Heart left ventricle (tissue), 16 donors: ENCODE results near the gene MMAB. TPM values are rescaled to one million over a fixed set of nuclear protein-coding genes. Genes with fewer than 3 reads are reported as not detected.

Source experiments
- ATAC-seq, 4 donors: fragments of 200-7000 bp; cut with Tn5 transposase; one replicate each; pipeline ENCODE4 v1.9.1; 2020 to 2022; ENCODE audit warnings: moderate library complexity in 4 of 4, mild to moderate bottlenecking in 3 of 4, moderate number of reproducible peaks in 1 of 4
- DNase-seq, 5 donors: peaks; one replicate each; pipeline ENCODE4 v3.0.0-alpha.2; 2020
- H3K27ac ChIP-seq, 12 donors: fragments of 200-600 bp; sonication (generic) in 4 of 12; one replicate each; pipeline versions ENCODE4 v1.5.0 to v1.8.0; 2016 to 2022; ENCODE audit warnings: mild to moderate bottlenecking in 2 of 12
- H3K27me3 ChIP-seq, 9 donors: fragments of 200-600 bp; sonication (generic) in 2 of 9; one replicate each; pipeline versions ENCODE4 v1.5.1 to v1.8.0; 2016 to 2022; ENCODE audit warnings: mild to moderate bottlenecking in 3 of 9
- H3K36me3 ChIP-seq, 9 donors: fragments of 200-600 bp; sonication (generic) in 2 of 9; one replicate each; pipeline versions ENCODE4 v1.5.0 to v1.8.0; 2018 to 2022; ENCODE audit warnings: mild to moderate bottlenecking in 2 of 9
- H3K4me1 ChIP-seq, 12 donors: fragments of 200-600 bp; sonication (generic) in 4 of 12; one replicate each; pipeline versions ENCODE4 v1.5.0 to v1.8.0; 2016 to 2022; ENCODE audit warnings: mild to moderate bottlenecking in 3 of 12
- H3K4me3 ChIP-seq, 12 donors: fragments of 200-600 bp; sonication (generic) in 4 of 12; one replicate each; pipeline versions ENCODE4 v1.5.0 to v1.8.0; 2017 to 2022; ENCODE audit warnings: mild to moderate bottlenecking in 9 of 12, moderate library complexity in 4 of 12
- H3K9me3 ChIP-seq, 12 donors: fragments of 200-600 bp; sonication (generic) in 4 of 12; one replicate each; pipeline versions ENCODE4 v1.5.0 to v1.8.0; 2016 to 2022; ENCODE audit warnings: mild to moderate bottlenecking in 1 of 12
- CTCF ChIP-seq, 12 donors: fragments of 200-600 bp; sonication (generic) in 4 of 12; IDR thresholded peaks; one replicate each; pipeline versions ENCODE4 v1.5.0 to v1.8.0; 2018 to 2022; ENCODE audit warnings: antibody characterized with exemption in 12 of 12, mild to moderate bottlenecking in 5 of 12
- POLR2A ChIP-seq, 2 donors: fragments of 450-650 bp; IDR thresholded peaks; one replicate each; pipeline ENCODE4 v1.6.1; 2017; ENCODE audit warnings: antibody characterized with exemption in 2 of 2, mild to moderate bottlenecking in 2 of 2, moderate library complexity in 2 of 2
- WGBS, 4 donors: extraction: QIAGEN DNeasy Blood & Tissue Kit in 2 of 4; methylation state at CpG; one replicate each; pipeline versions ENCODE4 v1.1.5 to v1.1.7; 2013 to 2018; 5-methylcytosine and 5-hydroxymethylcytosine counted together
- intact Hi-C, 10 donors: fragments of 100-400 bp; cut with DNase I; formaldehyde crosslinking; loops; one replicate each; pipeline versions ENCODE4 v1.11.1 to v1.14.2; 2022
- long read RNA-seq, 3 donors: library from polyadenylated mRNA; unstranded; transcript quantifications; one replicate each; pipeline ENCODE4 v2.0.0, GENCODE V29; 2020 to 2021
- polyA plus RNA-seq, 2 donors: library from polyadenylated mRNA; stranded (reverse); fragments of 200-250 nt; gene quantifications; one replicate each; pipeline ENCODE4 v1.2.3, GENCODE V29; 2013
- total RNA-seq, 9 donors: library from RNA; depleted of rRNA in 2 of 9; stranded (reverse); fragments of >200 nt in 2 of 9; fragmentation: NEBNext Ultra II Directional in 3 of 9; extraction: Animal tissue kit (Norgen Biotek cat#: 25700) in 3 of 9; gene quantifications; one replicate each; pipeline versions ENCODE4 v1.1.0 to v1.2.4, GENCODE V29; 2016 to 2023
- donor health status: ischemic (EF 13 %, LVEDD 7.1; RV severe dilation, severe dysfunction).
- donor health status: healthy with polysubstance abuse.
- donor health status: DM: no; HTN: yes; CAD: no.
- donor health status: DM: no; HTN: no; CAD: no.
- donor health status: ischemic (EF 25% LVEDD 6.9; RV normal size, moderate dysfunction).
- donor health status: ischemic (EF 25% LVEDD 5.7; RV mildly dilated, moderate dysfunction).
- donor health status: healthy.
- donor health status: DM: yes; HTN: yes; CAD: no.
- donor health status: ischemic (EF 35%, LVEDD 5.7; RV mildly dilated, moderate dysfunction).
- donor health status: nonischemic (EF 11% LVEDD 7.7; RV severe dilation, severe dysfunction).
- donor health status: DM: yes; HTN: yes; CAD: no.
- donor health status: PGD.
- donor health status: ischemic (EF 29% LVEDD 5.4; RV normal size, mild dysfunction).
- donor health status: nonischemic (EF 23%, LVEDD 6.1; RV moderate dilation, normal function).

The MMAB gene
- total RNA-seq (10 to 100 TPM; 29.5 to 43.3 (median 34.4) TPM), polyA plus RNA-seq (10 to 100 TPM; 38.1 to 43.4 TPM)
- long read RNA-seq, donor 1, full-length matches to known transcripts: 26 of 36 reads
- long read RNA-seq, donor 1, partial matches to known transcripts: 3 of 36 reads
- long read RNA-seq, donor 1, other reads (novel, unspliced or antisense): 7 of 36 reads
- long read RNA-seq, donor 2, full-length matches to known transcripts: 46 of 53 reads
- long read RNA-seq, donor 2, partial matches to known transcripts: 1 of 53 reads
- long read RNA-seq, donor 2, other reads (novel, unspliced or antisense): 6 of 53 reads
- long read RNA-seq, donor 3, full-length matches to known transcripts: 13 of 19 reads
- long read RNA-seq, donor 3, partial matches to known transcripts: 1 of 19 reads
- long read RNA-seq, donor 3, other reads (novel, unspliced or antisense): 5 of 19 reads

DNA sequence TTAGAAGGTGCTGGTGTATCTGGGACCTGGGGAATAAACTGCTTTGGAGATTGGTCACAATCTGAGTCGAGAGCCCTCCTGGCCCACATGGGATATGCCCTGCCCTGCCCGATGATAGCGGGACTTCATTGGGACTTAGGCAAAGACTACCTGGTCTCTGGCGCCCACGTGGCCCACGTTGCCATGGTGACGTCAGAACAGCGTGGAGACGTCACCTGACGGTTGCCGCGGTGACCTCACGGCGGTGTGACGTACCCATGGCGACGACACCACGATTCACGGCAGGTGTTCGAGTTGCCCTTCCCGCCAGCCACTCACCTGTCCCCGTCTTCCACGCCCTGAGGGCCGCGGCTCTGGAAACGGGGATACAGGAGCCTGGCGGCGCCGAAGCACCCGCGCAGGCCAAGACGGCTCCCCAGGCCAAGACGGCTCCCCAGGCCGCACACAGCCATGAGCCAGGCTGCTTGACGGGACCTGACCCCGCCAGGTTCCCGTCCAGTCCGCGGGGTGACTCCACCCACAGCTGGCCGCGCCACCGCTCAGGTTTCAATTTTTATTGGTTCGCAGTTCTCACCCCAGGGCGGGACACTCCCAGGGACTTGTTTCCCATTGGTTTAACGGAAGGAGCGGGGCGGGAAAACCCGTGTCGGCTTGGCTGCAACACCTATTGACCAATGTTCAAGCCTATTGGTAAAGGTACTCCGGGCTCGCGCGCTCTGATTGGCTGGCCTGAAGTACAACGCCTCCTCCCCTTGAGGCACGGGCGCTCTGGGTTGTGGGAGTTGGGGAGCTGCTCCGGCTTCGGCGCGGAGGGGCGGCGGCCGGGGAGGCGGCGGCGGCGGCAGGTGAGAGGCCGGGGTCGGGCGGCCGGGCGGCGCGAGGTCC is at the start of gene MMAB, which contains the start of gene MVK:
MMAB (minus strand) TSS at position 476 of the 885 bp plus-strand sequence; CDS start at position 452, 24 bp downstream.
MVK (plus strand) TSS at position 766 of the 885 bp plus-strand sequence. CDS start 1,029 bp downstream, outside the sequence.
- Histone ChIP-seq H3K4me3 (peak within 1 kb of the TSS; percentile 60 to 93 (median 74)), H3K36me3 (peaks cover 0 to 59% (median 44%) of the 10 kb centered on the region in 9 donors), H3K27ac (peak within 1 kb of the TSS; percentile 47 to 92 (median 82)), H3K9me3 (no peaks in the 10 kb centered on the region), H3K4me1 (peaks cover 0 to 26% (median 18%) of the 10 kb centered on the region in 12 donors), H3K27me3 (no peaks in the 10 kb centered on the region)
- intact Hi-C loops: loop anchor here in 4 of 10 donors (1.0 to 5.0 kb wide), 5 partner anchors 51 to 146 kb away; partner anchors contain the start of genes KCTD10 (in 1 of the 4) and UBE3B (in 1 of the 4)
- peak in 1 of 2 donors; percentile 50 for TF ChIP-seq POLR2A (IDR thresholded peaks at IDR 0.05)
- no peak for TF ChIP-seq CTCF (IDR thresholded peaks at IDR 0.05)
- WGBS, 4 donors: 0 to 1% (median 1%) methylated on average over 42 to 74 of the region's 74 CpGs
- peak; percentile 98 to 99 (median 98) for ATAC-seq
- DNase-seq: peak; percentile 99

DNA sequence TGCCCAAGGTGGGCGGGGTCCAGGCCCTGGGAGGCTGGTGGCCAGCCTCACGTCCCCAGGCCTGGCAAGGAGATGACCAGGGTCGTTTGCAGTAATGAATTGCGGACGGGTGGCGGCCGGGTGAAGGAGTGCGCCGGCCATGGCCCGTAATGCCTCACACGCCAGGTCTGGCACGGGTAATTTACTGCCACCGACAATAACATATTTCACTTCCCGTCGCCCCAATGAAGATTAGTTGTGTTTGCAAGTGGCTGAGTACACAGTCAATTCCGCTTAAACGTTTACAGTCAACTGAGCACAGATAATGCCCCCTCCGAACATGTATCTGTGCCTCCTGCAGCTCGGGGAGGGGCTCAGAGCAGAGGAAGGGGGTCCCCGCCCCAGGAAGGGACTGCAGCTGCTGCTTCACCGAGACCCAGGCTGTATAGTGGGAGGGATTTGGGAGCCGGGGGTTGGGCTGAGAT is 48.6 kb upstream of the MMAB start:
- no peaks in the 10 kb centered on the region for H3K36me3 ChIP-seq
- H3K4me3 ChIP-seq: no peak overlapping the region
- no peak overlapping the region for H3K27ac ChIP-seq
- peaks cover 0 to 9% (median 0%) of the 10 kb centered on the region in 9 donors for H3K27me3 ChIP-seq
- ATAC-seq (no peak), DNase-seq (no peak)
- H3K4me1 ChIP-seq: peaks cover 0 to 8% (median 0%) of the 10 kb centered on the region in 12 donors
- 54 to 67% (median 60%) methylated on average over 22 of the region's 22 CpGs for WGBS, 4 donors
- H3K9me3 ChIP-seq: no peaks in the 10 kb centered on the region
- intact Hi-C loops: no loop called here
- TF ChIP-seq POLR2A (IDR thresholded peaks at IDR 0.05) (no peak), CTCF (IDR thresholded peaks at IDR 0.05) (no peak)

- H3K36me3 ChIP-seq: no peaks in the 10 kb centered on the region
- no peaks in the 10 kb centered on the region for H3K9me3 ChIP-seq
- peaks cover 0 to 8% (median 0%) of the 10 kb centered on the region in 12 donors for H3K4me1 ChIP-seq
- ATAC-seq: no peak
- 64 to 75% (median 67%) methylated on average over 1 of the region's 1 CpG for WGBS, 4 donors
- H3K27ac ChIP-seq: no peak overlapping the region
- intact Hi-C loops: no loop called here
- no peak for TF ChIP-seq POLR2A (IDR thresholded peaks at IDR 0.05)
- TF ChIP-seq CTCF (IDR thresholded peaks at IDR 0.05): no peak
- DNase-seq: no peak
- no peak overlapping the region for H3K4me3 ChIP-seq
- peaks cover 0 to 9% (median 0%) of the 10 kb centered on the region in 9 donors for H3K27me3 ChIP-seq
These were observed 47.9 kb upstream of the MMAB start for GRCh38 chr12:109621211-109621694.
